ENCODE results near the gene TSKS.

TSKS gene

GRCh38 chr19:49713236-49713845, 49.8 kb downstream of the TSKS start:
- no peak for DNase-seq

- no peak for DNase-seq
Measured at GRCh38 chr19:49712397-49712859, 50.7 kb downstream of the TSKS start.

GRCh38 chr19:49710372-49710951, 52.6 kb downstream of the TSKS start:
- no peak for DNase-seq

GRCh38 chr19:49705919-49706318, 57.2 kb downstream of the TSKS start:
- no peak for DNase-seq

GRCh38 chr19:49704888-49705642, 58.0 kb downstream of the TSKS start:
- DNase-seq, result no peak

GRCh38 chr19:49701271-49701786, 61.8 kb downstream of the TSKS start:
- no peak for DNase-seq

- DNase-seq, result no peak
Measured at GRCh38 chr19:49700563-49700962, 62.5 kb downstream of the TSKS start.

- no peak for DNase-seq
Measured at GRCh38 chr19:49699364-49699763, 63.7 kb downstream of the TSKS start.

GRCh38 chr19:49696865-49697264, 66.2 kb downstream of the TSKS start:
- DNase-seq, result no peak

- DNase-seq, result no peak
Measured at GRCh38 chr19:49696115-49696514, 67.0 kb downstream of the TSKS start.

- DNase-seq, result no peak
Measured at GRCh38 chr19:49692147-49692506, 71.0 kb downstream of the TSKS start.

- DNase-seq, result no peak
Measured at GRCh38 chr19:49691243-49692146, 71.6 kb downstream of the TSKS start.

GRCh38 chr19:49690656-49691242, 72.4 kb downstream of the TSKS start, which contains the start of gene CPT1C:
Gene CPT1C, plus strand, starts transcription at chr19:49691116. Its CDS starts 1,137 bp downstream, at chr19:49692253.
- DNase-seq, result peak; percentile 63

- DNase-seq, result no peak
Measured at GRCh38 chr19:49690079-49690655, 72.9 kb downstream of the TSKS start.
